Measurements from ENCODE around the gene TGFBRAP1.

TGFBRAP1 gene

DNA sequence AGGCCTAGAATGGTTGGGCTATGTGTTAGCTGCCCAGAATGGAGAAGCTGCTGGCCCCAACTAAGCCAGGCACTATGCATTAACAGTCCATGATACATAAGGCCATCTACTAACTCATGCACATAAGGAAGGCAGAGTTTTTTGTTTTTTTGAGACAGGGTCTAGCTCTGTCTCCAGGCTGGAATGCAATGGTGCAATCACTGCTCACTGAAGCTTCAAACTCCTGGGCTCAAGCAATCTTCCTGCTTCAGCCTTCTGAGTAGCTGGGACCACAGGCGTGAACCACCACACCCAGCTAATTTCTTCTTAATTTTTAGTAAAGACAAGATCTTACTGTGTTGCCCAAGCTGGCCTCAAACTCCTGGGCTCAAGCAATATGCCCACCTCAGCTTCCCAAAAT lies 50.4 kb downstream of the TGFBRAP1 start:
- no peak overlapping the region for H3K4me3 ChIP-seq (ENCODE audit: low read depth, low read length)
- no peak for DNase-seq (ENCODE audit: low read depth)
- TF ChIP-seq, protein P1, sequence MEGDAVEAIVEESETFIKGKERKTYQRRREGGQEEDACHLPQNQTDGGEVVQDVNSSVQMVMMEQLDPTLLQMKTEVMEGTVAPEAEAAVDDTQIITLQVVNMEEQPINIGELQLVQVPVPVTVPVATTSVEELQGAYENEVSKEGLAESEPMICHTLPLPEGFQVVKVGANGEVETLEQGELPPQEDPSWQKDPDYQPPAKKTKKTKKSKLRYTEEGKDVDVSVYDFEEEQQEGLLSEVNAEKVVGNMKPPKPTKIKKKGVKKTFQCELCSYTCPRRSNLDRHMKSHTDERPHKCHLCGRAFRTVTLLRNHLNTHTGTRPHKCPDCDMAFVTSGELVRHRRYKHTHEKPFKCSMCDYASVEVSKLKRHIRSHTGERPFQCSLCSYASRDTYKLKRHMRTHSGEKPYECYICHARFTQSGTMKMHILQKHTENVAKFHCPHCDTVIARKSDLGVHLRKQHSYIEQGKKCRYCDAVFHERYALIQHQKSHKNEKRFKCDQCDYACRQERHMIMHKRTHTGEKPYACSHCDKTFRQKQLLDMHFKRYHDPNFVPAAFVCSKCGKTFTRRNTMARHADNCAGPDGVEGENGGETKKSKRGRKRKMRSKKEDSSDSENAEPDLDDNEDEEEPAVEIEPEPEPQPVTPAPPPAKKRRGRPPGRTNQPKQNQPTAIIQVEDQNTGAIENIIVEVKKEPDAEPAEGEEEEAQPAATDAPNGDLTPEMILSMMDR (IDR thresholded peaks at IDR 0.05; ENCODE audit: low read depth, low read length, missing control alignments) = no peak

DNA sequence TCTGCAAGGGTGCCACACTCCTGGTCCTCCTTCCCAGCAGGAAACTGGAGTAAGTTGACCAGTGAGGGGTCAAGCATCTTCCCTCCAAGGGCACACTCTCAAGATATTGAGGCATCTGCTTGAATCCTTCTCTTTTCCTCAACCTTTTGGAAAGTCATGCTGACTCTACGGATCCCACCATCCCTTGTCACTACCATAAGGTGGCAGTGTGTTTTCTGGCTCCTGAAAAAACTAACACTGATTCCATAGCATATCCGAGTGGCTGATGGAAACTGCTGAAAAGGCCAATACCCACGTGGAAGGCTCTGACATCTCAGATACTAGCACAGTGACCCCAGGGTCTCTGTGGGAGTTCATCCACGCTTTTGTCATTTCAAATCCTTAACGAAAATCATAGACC lies 50.9 kb downstream of the TGFBRAP1 start:
- no peak for DNase-seq (ENCODE audit: low read depth)
- no peak overlapping the region for H3K4me3 ChIP-seq (ENCODE audit: low read depth, low read length)
- TF ChIP-seq, protein P1 (IDR thresholded peaks at IDR 0.05; ENCODE audit: low read depth, low read length, missing control alignments) = no peak

DNA sequence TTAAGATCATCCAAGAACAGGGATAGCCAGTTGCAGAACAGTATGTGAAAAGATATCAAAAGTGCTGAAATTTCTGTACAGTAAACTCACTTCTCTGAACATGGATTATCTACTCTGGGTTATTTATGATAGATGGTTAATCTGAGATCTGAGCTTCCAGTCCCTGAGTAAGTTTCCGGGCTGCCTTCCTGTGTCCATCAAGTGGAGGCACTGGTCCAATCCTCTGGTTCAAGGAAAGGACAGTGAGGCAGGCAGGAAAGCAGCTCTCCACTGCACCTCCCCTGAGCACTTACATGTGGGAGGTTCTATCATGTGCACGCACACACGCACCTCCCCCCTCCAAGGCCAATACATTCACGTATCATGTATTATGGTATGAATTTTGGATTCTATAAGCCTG lies 55.5 kb downstream of the TGFBRAP1 start:
- TF ChIP-seq, protein P1 (IDR thresholded peaks at IDR 0.05; ENCODE audit: low read depth, low read length, missing control alignments) = no peak
- DNase-seq (ENCODE audit: low read depth) = no peak
- H3K4me3 ChIP-seq (ENCODE audit: low read depth, low read length) = no peak overlapping the region

DNA sequence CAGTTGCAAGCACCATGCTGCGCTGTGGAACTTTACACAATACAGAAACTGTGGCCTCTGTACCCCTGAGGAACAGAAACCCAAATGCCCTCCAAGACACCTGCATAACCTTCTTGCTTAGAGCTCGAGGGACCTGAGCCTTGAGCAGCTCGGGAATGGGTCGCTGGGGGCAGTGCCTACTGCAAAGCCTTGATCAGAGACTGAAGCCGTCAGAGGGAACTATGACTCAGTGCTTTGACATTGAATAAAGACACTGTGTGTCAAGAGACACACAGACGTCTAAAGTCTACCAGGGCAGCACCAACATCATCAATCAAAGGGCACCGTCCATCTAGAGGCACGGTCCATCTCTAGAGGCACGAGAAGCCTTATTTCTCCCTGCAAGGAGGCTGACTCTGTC lies 57.4 kb downstream of the TGFBRAP1 start:
- H3K4me3 ChIP-seq (ENCODE audit: low read depth, low read length) = no peak overlapping the region
- TF ChIP-seq, protein P1 (IDR thresholded peaks at IDR 0.05; ENCODE audit: low read depth, low read length, missing control alignments) = no peak
- DNase-seq (ENCODE audit: low read depth) = no peak

DNA sequence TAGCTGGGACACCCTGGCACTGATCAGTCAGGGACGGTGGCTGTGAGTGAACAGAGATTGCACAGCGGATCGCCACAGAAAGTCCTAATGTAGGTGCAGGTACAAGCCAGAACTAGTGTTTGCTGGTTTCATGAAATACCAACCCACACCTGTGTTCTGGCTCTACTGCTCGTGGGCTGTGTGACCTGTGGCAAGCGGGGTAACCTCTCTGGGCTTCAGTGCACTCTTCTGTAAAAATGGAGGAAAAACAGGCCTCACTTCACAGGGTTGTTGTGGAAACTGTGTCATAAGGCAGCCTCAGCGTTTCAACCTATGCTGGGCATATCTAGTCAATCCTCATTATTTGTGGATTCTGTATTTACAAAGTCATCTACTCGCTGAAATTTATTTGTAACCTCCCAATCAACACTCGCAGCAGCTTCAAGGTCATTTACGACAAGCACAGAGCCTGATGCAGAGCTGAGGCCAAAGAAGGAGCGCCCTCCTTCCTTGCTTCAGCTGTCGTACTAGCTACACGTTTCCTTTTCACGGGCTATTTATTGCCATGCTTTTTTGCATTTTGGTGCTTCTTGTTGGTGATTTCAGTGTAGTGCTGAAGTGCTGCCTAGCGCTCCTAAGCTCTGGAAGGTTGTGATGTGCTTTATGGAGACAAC lies 58.0 kb downstream of the TGFBRAP1 start:
- TF ChIP-seq, protein P1 (IDR thresholded peaks at IDR 0.05; ENCODE audit: low read depth, low read length, missing control alignments) = no peak
- no peak for DNase-seq (ENCODE audit: low read depth)
- no peak overlapping the region for H3K4me3 ChIP-seq (ENCODE audit: low read depth, low read length)

DNA sequence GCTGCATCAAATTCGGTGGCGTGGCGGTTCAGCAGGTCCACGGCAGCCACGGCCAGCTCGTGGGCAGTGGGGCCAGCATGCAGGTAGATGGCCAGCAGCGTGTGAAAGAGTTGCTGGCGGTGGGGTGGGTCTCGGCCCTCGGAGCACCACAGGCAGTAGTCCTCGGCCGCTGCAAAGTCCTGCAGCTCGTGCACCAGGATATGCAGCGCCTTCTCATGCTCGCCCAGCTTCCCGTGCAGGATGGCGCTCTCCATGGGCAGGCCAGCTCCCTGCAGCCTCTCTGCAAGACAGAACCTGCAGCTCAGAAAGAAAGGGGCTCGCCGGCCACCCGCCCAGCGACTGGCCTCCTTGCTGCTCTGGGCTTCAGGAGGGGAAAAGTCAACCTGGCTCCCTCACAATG lies 60.1 kb downstream of the TGFBRAP1 start:
- TF ChIP-seq, protein P1 (IDR thresholded peaks at IDR 0.05; ENCODE audit: low read depth, low read length, missing control alignments) = no peak
- no peak overlapping the region for H3K4me3 ChIP-seq (ENCODE audit: low read depth, low read length)
- no peak for DNase-seq (ENCODE audit: low read depth)

DNA sequence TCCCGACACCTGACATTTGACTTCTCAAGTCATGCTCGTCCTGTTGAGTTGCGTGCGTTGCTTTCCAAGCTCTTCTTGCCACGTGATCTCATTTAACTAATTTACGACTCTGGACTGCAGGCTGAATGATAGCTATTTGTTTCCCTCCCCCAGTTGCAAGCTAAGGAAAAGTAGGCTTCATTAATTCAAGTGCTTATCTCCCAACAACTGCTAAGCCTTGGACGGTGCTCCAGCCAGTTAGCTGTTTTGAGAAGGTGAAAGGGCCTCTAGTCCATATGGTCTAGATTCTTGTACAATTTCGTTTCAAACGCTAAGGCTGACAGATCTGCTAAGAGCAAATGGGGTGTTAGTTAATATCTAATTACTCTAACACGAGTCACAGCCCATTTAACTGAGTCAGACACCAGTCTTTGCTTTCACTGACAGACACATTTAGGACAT lies 66.9 kb downstream of the TGFBRAP1 start:
- no peak for DNase-seq (ENCODE audit: low read depth)
- TF ChIP-seq, protein P1 (IDR thresholded peaks at IDR 0.05; ENCODE audit: low read depth, low read length, missing control alignments) = no peak
- no peak overlapping the region for H3K4me3 ChIP-seq (ENCODE audit: low read depth, low read length)

Measured in GM12864 (cell line).